Stimulated activated CD8-positive, alpha-beta memory T cell treated with anti-CD3 and anti-CD28 coated beads, Interleukin-15, amount 100 ng/mL, for 24 hours (primary cell): Measurements from ENCODE around the gene FTO.
"Not testable (repeated sequence)": the region's sequence is repeated elsewhere in the genome, so short reads cannot be mapped to it uniquely, and the experiment has no call there.

Experiments used
- DNase-seq: peaks from one replicate; pipeline ENCODE4 v3.0.0-alpha.2; 2020; ENCODE audit warnings: low read depth

FTO gene

DNA sequence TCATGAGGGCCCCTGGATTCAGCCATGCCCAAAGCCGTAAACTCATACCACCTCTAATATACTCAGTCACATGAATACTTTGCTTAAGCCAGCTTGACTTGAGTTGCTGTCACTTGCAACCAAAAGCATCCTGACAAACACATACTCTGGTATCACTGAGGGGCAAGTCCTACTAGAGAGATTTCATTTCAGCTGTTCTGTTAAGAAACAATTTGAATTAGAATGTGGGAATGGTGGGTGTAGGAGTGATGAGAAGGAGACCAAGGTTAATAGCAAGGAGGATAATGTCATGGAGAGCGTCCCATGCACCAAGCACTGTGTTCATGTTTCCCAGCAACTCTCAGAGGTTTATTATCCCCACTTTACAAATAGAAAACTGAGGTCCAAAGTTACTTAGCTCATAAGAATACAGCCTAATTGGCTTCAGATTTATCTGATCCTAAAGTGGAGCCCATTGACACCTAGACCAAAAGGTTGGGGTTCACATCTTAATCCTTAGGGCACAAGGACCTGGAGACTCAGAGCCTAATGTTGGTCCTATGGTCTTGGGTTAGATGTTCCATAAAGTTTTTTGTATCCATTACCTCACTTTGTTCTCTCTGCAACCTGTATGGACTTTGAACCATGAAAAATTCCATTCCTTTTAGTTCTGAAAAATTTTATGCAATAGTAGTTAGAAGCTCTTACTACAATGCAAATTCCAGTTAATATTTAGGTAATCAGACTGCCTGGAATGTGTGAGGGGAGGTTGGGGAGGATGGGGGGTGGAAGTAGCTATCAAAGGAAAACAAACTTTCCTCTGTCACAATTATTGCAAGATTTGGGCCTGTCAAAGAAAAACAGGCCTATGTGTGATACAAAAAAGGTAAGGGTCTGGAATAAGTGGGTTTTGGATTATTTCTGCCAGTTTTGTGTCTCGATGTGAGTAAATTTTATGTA is 476.7 kb downstream of the FTO start:
- DNase-seq: no peak

- not testable (repeated sequence) for DNase-seq
These were observed 477.9 kb downstream of the FTO start for GRCh38 chr16:54181683-54182329.

DNA sequence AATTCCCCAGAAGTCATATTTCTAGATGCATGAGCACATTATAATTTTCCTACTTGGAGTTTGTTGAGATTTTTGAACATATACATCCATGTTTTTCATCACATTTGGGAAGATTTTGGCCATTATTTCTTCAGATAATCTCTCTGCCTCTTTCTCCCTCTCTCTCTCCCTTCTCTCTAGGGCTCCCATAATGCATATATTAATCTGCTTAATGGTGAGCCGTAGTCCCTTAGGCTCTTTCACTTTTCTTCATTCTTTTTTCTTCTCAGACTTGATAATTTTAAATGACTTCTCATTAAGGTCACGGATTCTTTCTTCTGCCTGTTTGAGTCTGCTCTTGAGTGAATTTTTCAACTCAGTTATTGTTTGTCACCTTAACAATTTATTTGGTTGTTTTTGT is 481.1 kb downstream of the FTO start:
- DNase-seq: no peak

GRCh38 chr16:54191163-54191562 is 487.2 kb downstream of the FTO start:
- no peak for DNase-seq

DNA sequence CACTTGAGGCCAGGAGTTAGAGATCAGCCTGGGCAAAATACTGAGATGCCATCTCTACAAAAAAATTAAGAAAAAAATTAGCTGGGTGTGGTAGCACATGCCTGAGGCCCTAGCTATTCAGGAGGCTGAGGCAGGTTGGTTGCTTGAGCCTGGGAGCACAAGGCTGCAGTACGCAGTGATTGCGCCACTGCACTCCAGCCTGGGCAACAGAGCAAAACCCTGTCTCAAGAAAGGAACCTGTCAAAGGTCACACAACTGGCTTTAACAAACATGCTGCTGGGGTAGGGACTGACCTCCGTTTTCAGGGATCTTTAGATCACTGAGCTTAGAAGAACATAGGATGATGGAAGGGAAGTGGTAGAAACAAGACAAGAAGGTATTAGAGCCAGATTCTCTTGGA is 487.6 kb downstream of the FTO start:
- DNase-seq: no peak

GRCh38 chr16:54193013-54193664 is 489.2 kb downstream of the FTO start:
- DNase-seq: no peak

- no peak for DNase-seq
These were observed 489.8 kb downstream of the FTO start for GRCh38 chr16:54193665-54194333.

GRCh38 chr16:54194334-54194743 is 490.4 kb downstream of the FTO start:
- no peak for DNase-seq

DNA sequence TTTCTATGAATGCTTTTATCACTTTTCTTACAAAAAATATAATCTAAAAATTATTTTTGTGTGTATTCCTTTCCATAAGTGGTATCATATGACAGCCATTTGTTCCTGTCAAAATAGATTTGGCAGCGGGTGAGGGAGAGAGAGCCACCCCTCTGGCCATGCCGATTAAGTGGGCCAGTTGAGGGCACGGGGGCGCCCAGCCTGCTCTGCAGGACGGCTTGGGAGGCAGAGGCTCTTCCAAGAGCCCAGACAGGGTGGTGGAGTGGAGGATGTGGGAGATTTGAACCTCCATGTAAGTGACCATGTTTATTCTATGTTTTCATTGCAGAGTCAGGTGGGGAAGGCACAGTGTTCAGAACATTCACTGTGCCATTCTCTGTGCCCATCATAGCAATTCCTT is 493.8 kb downstream of the FTO start:
- no peak for DNase-seq

GRCh38 chr16:54199487-54200160 is 495.7 kb downstream of the FTO start:
- no peak for DNase-seq

DNA sequence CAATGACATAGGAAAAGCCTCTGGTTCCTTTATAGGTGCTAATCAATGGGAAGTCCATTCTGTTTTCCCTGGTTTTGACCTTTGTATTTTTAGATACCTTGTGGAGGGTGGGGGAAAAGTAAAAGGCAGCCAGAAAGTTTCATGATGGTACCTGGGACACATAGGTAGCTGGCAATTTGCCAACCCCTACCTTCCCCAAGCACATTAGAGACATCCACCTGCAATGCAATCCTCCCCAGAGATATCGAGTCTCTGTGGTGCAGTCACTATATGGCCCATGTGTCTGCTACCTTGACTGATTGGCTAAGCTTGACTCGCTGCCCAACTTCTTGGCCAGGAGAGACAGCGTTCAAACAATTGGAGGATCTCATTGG is 496.2 kb downstream of the FTO start:
- no peak for DNase-seq

DNA sequence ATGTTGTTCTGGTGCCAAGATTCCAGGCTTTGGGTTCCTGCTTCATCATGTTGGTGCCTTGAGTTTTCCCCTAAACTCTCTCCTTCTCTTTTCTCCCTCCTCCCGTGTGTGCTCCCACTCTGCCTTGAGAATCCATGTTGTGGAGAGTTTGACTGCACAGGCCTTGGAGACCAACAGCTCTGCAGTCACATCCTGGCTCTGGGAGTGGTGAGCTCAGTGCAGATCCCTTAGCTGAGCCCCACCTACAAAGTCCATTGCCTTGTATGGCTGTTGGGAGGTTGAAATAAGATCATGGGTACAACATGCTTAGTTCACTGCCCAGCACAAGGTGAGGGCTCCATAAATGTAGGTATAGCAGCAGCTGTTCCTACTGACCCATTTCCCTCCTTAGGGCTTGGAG is 496.8 kb downstream of the FTO start:
- no peak for DNase-seq

DNA sequence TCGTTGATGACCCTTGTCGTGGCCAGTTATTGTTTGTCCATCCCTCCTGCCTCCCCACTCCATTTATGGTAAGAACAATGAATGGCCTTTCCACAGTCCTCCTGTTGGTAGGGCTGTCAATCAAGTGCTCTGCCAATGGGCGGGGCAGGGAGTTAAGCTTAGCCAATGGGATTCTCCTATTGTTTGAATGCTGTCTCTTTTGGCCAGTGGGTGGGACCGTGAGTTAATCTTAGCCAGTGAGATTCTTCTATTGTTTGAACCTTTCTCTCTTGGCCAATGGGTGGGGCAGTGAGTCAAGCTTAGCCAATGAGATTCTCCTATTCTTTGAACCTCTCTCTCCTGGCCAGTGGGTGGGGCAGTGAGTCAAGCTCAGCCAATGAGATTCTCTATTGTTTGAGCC is 497.2 kb downstream of the FTO start:
- no peak for DNase-seq
